HT-29 (cell line): Measurements from ENCODE around the gene CFAP141. TPM values are rescaled to one million over a fixed set of nuclear protein-coding genes. Genes with fewer than 3 reads are reported as not detected.
"Not testable (repeated sequence)": the region's sequence is repeated elsewhere in the genome, so short reads cannot be mapped to it uniquely, and the experiment has no call there.

Experiments
- DNase-seq: peaks from one replicate; pipeline ENCODE4 v3.0.0-alpha.2; 2015; ENCODE audit warnings: low spot score
- total RNA-seq: library from RNA; depleted of rRNA; stranded (reverse); fragments of >200 nt; shearing (Covaris generic); gene quantifications from 2 replicates; pipeline ENCODE4 v1.2.3, GENCODE V29; 2014

The CFAP141 gene
- total RNA-seq, 1 experiment from 2014 or later, result not detected

- DNase-seq, result no peak
These were observed 2.7 kb upstream of the CFAP141 start for GRCh38 chr1:154208677-154209388.

- no peak for DNase-seq
These were observed 1.1 kb upstream of the CFAP141 start for GRCh38 chr1:154207262-154207661.

GRCh38 chr1:154205778-154206177 lies 355 bp downstream of the CFAP141 start:
- not testable (repeated sequence) for DNase-seq

- no peak for DNase-seq
These were observed 6.6 kb downstream of the CFAP141 start for GRCh38 chr1:154199563-154199879.

- peak; percentile 80 for DNase-seq
These were observed 7.2 kb downstream of the CFAP141 start for GRCh38 chr1:154198756-154199562.

- peak; percentile 31 for DNase-seq
These were observed 12.3 kb downstream of the CFAP141 start for GRCh38 chr1:154193821-154194220.

GRCh38 chr1:154192476-154192875 lies 13.7 kb downstream of the CFAP141 start:
- no peak for DNase-seq

GRCh38 chr1:154191990-154192461 lies 14.1 kb downstream of the CFAP141 start, which contains the start of gene TPM3:
TPM3 (minus strand) TSS chr1:154192100; CDS start chr1:154192018, 82 bp downstream.
- no peak for DNase-seq

GRCh38 chr1:154190550-154190949 lies 15.6 kb downstream of the CFAP141 start:
- DNase-seq, result no peak

GRCh38 chr1:154186852-154187501 lies 19.2 kb downstream of the CFAP141 start:
- DNase-seq, result no peak

GRCh38 chr1:154186177-154186576 lies 20.0 kb downstream of the CFAP141 start:
- DNase-seq, result peak; percentile 66

- peak; percentile 98 for DNase-seq
These were observed 22.9 kb downstream of the CFAP141 start for GRCh38 chr1:154183046-154183915.

- DNase-seq, result peak; percentile 85
These were observed 23.6 kb downstream of the CFAP141 start for GRCh38 chr1:154182344-154183045.

GRCh38 chr1:154181944-154182343 lies 24.2 kb downstream of the CFAP141 start:
- DNase-seq, result no peak

GRCh38 chr1:154179946-154180687 lies 26.0 kb downstream of the CFAP141 start:
- DNase-seq, result peak; percentile 68

- no peak for DNase-seq
These were observed 27.0 kb downstream of the CFAP141 start for GRCh38 chr1:154178911-154179811.

- no peak for DNase-seq
These were observed 28.1 kb downstream of the CFAP141 start for GRCh38 chr1:154178013-154178412.

GRCh38 chr1:154176337-154176736 lies 29.8 kb downstream of the CFAP141 start:
- DNase-seq, result no peak

- no peak for DNase-seq
These were observed 31.5 kb downstream of the CFAP141 start for GRCh38 chr1:154174654-154175053.
